Stimulated activated CD4-positive, alpha-beta T cell treated with anti-CD3 and anti-CD28 coated beads, Interleukin-4, amount 100 ng/mL, for 24 hours (primary cell): ENCODE data around the gene FFAR3.
A peak's percentile ranks its signal among the peaks of the same experiment; 100 is the strongest.

Experiments
- DNase-seq: peaks from one replicate; pipeline ENCODE4 v3.0.0-alpha.2; 2020

FFAR3 gene

DNA sequence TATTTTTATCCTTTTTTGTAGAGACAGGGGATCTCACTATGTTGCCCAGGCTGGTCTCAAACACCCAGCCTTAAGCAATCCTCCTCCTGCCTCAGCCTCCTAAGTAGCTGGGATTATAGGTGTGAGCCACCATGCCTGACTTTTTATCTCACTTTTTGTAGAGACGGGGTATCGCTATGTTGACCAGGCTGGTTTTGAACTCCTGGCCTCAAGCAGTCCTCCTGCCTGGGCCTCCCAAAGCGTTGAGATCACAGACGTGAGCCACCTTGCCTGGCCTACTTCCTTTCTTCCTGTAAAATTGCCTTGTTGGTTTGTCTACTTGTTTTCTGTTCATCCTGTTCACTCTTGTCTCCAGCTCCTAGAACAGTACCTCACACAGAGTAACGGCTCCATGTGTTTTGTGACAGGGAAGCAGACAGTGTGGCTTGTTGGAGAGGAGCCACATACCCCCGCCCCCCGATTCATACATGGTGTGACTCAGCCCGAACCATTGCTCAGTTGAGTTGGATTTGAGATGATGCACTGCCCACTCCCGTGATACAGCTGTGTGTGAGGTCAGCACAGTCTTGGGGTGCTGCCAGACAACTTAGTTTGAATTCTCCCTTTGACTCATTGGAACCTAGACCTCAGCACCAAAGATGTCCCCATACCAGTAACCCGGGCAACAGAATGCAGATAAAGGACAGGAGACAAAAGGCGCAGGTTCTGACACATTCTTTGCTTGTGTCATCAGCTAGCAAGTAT, 46.8 kb downstream of the FFAR3 start:
- peak; percentile 36 for DNase-seq

DNA sequence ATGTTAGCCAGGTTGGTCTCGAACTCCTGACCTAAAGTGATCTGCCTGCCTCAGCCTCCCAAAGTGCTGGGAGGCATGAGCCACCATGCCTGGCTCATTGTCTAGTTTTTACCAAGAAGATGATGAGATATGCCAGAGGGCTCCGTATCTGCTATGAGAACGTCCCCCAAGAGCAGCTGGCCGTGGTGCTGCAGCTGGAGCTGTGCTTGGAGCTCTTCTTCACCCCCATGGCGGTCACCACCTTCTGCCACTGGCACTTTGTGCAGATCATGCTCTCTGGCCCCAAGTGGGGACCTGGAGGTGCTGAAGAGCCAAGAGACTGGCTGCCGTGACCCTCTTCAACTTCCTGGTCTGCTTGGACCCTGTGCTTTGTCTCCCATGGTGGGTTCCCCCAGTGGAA, 49.4 kb downstream of the FFAR3 start:
- no peak for DNase-seq

DNA sequence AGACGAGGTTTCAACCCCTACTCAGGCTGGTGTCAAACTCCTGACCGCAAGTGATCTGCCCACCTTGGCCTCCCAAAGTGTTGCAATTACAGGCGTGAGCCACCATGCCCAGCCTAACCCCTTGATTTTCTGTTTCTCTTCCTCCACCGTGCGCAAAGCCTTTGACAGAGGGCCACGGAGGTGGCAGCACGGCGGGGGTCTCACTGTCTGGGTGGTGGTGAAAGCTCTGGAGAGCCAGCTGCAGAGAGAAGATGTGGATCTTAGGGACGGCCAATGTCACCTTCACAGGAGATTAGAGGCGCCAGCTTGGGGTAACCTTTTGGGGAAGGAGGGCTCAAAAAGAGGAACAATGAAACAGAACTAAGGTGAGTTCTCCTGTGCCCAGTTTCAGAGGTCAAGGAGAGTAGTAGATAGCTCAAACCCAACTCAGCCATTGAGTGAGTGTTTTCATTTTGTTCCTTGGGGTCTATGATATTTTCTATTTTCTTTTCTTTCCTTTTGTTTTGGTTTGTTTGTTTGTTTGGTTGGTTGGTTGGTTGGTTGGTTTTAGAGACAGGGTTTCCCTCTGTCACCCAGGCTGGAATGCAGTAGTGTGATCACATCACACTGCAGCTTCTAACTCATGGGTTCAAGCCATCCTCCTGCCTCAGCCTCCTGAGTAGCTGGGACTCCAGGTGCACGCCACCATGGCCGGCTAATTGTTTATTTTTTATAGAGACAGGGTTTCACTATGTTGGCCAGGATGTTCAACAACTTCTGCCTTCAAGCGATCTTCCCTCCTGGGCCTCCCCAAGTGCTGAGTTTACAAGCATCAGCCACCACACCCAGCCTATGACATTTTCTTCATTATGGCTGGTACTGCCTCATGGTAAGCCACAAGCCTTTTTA, 50.3 kb downstream of the FFAR3 start:
- DNase-seq: no peak

DNA sequence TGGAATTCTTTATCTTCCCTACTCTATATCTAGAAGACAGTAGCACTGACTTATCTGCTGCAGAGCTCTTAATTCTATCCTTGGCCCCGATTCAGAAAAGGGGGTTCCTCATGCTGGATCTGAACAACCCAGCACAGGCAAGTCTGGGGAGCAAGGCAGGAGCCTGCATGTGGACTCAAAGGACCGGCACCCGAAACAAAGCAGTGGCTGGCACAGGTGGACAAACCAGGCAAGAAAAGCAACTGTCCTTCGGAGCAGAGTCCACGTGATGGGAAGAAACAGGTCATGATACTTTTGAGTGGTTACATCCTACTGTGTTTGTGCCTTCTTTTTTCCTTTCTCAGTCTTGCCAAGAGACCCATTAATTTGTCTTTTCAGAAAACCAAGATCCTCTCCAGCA, 50.9 kb downstream of the FFAR3 start:
- no peak for DNase-seq
